Activated CD4-positive, alpha-beta T cell treated with anti-CD3 and anti-CD28 coated beads, Interleukin-2, amount 10 ng/mL, durations not matched to agents 24 days and 14 days (primary cell): ENCODE data around the gene RBKS. TPM values are rescaled to one million over a fixed set of nuclear protein-coding genes. Genes with fewer than 3 reads are reported as not detected.

ENCODE experiments used
- DNase-seq: peaks from one replicate; pipeline ENCODE4 v3.0.0; 2022
- H3K27ac Mint-ChIP-seq: one replicate; pipeline ENCODE4 v1.8.0; 2022; ENCODE audit warnings: mild to moderate bottlenecking, mixed read lengths
- H3K27me3 Mint-ChIP-seq: one replicate; pipeline ENCODE4 v1.8.0; 2022; ENCODE audit warnings: mixed read lengths
- H3K36me3 Mint-ChIP-seq: one replicate; pipeline ENCODE4 v1.8.0; 2022; ENCODE audit warnings: low read depth, mild to moderate bottlenecking, mixed read lengths
- H3K4me1 Mint-ChIP-seq: one replicate; pipeline ENCODE4 v1.8.0; 2021; ENCODE audit warnings: mixed read lengths
- H3K4me3 Mint-ChIP-seq: one replicate; pipeline ENCODE4 v1.8.0; 2022; ENCODE audit warnings: mild to moderate bottlenecking, moderate library complexity, mixed read lengths
- H3K9me3 Mint-ChIP-seq: one replicate; pipeline ENCODE4 v1.8.0; 2021; ENCODE audit warnings: mixed read lengths
- intact Hi-C: fragments of 100-400 bp; cut with micrococcal nuclease; formaldehyde crosslinking; loops from one replicate; pipeline ENCODE4 v1.15.1; 2023
- total RNA-seq: library from RNA; stranded (reverse); gene quantifications from 2 replicates; pipeline ENCODE4 v1.2.3, GENCODE V29; 2022

Gene RBKS
- total RNA-seq, 1 donor from 2014 or later: 1.4 TPM

- no peaks in the 10 kb centered on the region for H3K27me3 Mint-ChIP-seq
- H3K9me3 Mint-ChIP-seq: no peaks in the 10 kb centered on the region
- intact Hi-C loops: no loop called here
- no peak overlapping the region for H3K4me3 Mint-ChIP-seq
- H3K36me3 Mint-ChIP-seq: peaks cover 14% of the 10 kb centered on the region
- no peak overlapping the region for H3K27ac Mint-ChIP-seq
- no peak for DNase-seq
- peaks cover 8% of the 10 kb centered on the region for H3K4me1 Mint-ChIP-seq
Measured at GRCh38 chr2:27915191-27915590, 25.0 kb upstream of the RBKS start.

GRCh38 chr2:27914805-27915175 lies 24.6 kb upstream of the RBKS start:
- DNase-seq: no peak
- peaks cover 14% of the 10 kb centered on the region for H3K36me3 Mint-ChIP-seq
- intact Hi-C loops: no loop called here
- no peaks in the 10 kb centered on the region for H3K9me3 Mint-ChIP-seq
- H3K27ac Mint-ChIP-seq: no peak overlapping the region
- H3K27me3 Mint-ChIP-seq: no peaks in the 10 kb centered on the region
- H3K4me1 Mint-ChIP-seq: peaks cover 8% of the 10 kb centered on the region
- H3K4me3 Mint-ChIP-seq: no peak overlapping the region

DNA sequence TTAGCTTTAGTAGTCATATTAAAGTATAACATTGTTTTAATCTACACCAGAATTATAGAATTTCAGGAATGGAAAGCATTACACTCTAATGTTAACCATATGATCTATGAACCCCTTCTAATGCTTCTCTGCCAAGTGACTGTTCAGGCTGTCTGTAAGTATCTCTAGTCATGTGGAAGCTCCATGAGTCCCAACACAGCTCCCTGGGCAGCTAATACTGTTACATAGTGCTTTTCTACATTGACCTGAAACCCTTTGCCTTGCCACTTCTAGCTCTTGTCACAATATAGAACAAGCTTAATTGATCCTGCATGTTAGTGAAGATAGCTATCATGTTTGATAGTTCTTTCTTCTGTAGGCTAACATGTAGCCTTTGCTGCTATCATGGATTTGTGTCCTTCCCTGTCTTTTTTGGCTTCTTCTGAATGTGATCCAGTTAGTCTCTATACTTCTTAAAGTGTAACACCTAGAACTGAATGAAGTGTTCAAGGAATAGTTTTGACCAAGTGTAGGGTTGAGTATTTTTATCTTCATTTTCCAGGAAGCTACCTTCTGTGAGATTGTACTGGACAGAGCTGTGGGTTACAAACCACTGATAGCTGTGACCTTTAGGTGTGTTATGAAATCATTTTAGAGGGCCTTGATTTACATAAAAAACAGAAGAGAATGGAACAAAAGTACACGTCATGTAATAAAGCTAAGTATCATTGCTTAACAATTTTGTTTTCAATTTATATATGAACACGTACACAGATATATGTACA lies 24.0 kb upstream of the RBKS start:
- Mint-ChIP-seq H3K36me3 (peaks cover 19% of the 10 kb centered on the region), H3K27ac (peak overlapping the region; percentile 42), H3K4me3 (peak overlapping the region; percentile 3), H3K4me1 (peaks cover 8% of the 10 kb centered on the region), H3K9me3 (no peaks in the 10 kb centered on the region), H3K27me3 (no peaks in the 10 kb centered on the region)
- intact Hi-C loops: no loop called here
- no peak for DNase-seq

DNA sequence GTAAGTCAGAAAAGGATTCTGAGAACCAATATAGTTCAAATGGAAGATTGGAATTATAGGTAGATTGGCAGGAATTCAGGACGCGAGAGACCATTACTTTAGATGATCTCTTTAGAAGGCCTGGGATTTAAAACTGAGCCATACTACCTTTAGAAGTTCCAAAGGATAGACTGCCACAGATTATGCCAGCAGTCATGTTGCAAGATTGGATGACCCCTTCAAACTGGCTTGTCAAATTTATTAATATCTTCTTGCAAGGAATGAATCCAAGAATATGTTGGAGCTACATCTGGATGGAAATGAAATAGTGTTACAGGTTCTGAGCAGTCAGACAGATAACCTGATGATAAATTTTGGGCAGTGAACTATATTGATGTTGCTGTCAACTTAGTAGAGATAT lies 22.3 kb upstream of the RBKS start:
- no peak for DNase-seq
- H3K4me3 Mint-ChIP-seq: no peak overlapping the region
- H3K36me3 Mint-ChIP-seq: peaks cover 26% of the 10 kb centered on the region
- peaks cover 14% of the 10 kb centered on the region for H3K4me1 Mint-ChIP-seq
- no peaks in the 10 kb centered on the region for H3K27me3 Mint-ChIP-seq
- H3K9me3 Mint-ChIP-seq: peaks cover 3% of the 10 kb centered on the region
- H3K27ac Mint-ChIP-seq: no peak overlapping the region
- intact Hi-C loops: no loop called here

DNA sequence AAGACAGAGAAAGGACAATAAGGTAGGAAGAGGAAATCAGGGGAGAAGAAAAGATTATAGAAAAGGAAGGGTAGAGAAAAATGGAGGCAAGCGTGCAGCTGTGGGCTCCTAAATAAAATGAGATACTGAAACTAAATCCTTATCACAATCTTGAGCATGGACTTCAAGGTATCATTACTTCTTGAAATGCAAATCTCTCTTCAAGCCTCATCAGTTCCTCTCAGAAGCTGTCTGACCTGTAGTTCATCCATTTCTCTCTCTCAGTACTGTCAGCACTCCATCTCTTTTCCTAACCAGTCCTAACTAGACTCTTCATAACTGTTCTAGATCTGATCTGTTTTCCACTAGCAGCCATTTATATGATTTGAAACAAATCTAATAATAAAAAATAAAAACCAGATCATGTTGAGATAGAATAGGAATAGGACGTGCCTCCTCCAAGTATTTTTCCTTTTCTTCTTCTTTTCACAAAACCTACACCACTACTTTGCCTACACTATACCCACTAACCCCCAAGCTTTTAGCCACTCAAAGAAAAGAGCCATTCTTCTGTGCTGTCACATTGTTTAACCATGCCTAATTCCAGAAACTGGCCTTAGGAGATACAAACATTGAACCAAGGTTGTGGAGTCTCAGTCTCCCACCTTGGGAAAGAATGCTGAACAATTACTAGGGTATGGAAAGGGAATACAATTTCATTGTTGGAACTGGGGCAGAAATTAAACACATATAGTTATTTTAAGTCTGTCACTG lies 21.4 kb upstream of the RBKS start:
- intact Hi-C loops: no loop called here
- H3K36me3 Mint-ChIP-seq: peaks cover 31% of the 10 kb centered on the region
- H3K4me3 Mint-ChIP-seq: no peak overlapping the region
- DNase-seq: no peak
- H3K4me1 Mint-ChIP-seq: peaks cover 18% of the 10 kb centered on the region
- H3K27me3 Mint-ChIP-seq: no peaks in the 10 kb centered on the region
- peaks cover 4% of the 10 kb centered on the region for H3K9me3 Mint-ChIP-seq
- no peak overlapping the region for H3K27ac Mint-ChIP-seq

- no peak overlapping the region for H3K27ac Mint-ChIP-seq
- peaks cover 8% of the 10 kb centered on the region for H3K9me3 Mint-ChIP-seq
- H3K27me3 Mint-ChIP-seq: no peaks in the 10 kb centered on the region
- no peak for DNase-seq
- peaks cover 44% of the 10 kb centered on the region for H3K36me3 Mint-ChIP-seq
- no peak overlapping the region for H3K4me3 Mint-ChIP-seq
- intact Hi-C loops: loop anchor here (10.0 kb wide), 1 partner anchor 365 kb away; no protein-coding TSS in a partner anchor
- peaks cover 30% of the 10 kb centered on the region for H3K4me1 Mint-ChIP-seq
Measured at GRCh38 chr2:27909901-27910300, 19.7 kb upstream of the RBKS start.

- H3K36me3 Mint-ChIP-seq: peaks cover 55% of the 10 kb centered on the region
- no peaks in the 10 kb centered on the region for H3K27me3 Mint-ChIP-seq
- H3K27ac Mint-ChIP-seq: no peak overlapping the region
- no peak for DNase-seq
- H3K4me1 Mint-ChIP-seq: peaks cover 35% of the 10 kb centered on the region
- H3K9me3 Mint-ChIP-seq: peaks cover 20% of the 10 kb centered on the region
- H3K4me3 Mint-ChIP-seq: no peak overlapping the region
- intact Hi-C loops: loop anchor here (10.0 kb wide), 1 partner anchor 367 kb away; no protein-coding TSS in a partner anchor
Measured at GRCh38 chr2:27907547-27907946, 17.4 kb upstream of the RBKS start.

- Mint-ChIP-seq H3K27me3 (no peaks in the 10 kb centered on the region), H3K4me3 (no peak overlapping the region), H3K9me3 (peaks cover 20% of the 10 kb centered on the region), H3K36me3 (peaks cover 56% of the 10 kb centered on the region), H3K4me1 (peaks cover 44% of the 10 kb centered on the region), H3K27ac (no peak overlapping the region)
- intact Hi-C loops: loop anchor here (10.0 kb wide), 1 partner anchor 369 kb away; no protein-coding TSS in a partner anchor
- no peak for DNase-seq
Measured at GRCh38 chr2:27906074-27906473, 15.9 kb upstream of the RBKS start.

DNA sequence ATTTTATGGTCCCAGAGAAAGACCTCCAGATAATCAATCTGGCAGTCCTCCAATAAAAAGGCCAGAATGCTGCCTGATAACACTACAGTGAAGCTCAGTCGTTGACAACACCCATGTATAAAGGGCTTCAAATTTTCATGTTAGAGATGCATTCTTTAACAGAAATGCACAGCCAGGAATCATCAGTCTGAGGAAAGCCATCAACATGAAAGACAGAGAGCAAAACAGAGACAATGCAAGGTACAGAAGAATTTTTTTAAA lies 14.1 kb upstream of the RBKS start:
- Mint-ChIP-seq H3K9me3 (peaks cover 20% of the 10 kb centered on the region), H3K4me1 (peaks cover 51% of the 10 kb centered on the region), H3K36me3 (peaks cover 61% of the 10 kb centered on the region), H3K27ac (no peak overlapping the region), H3K4me3 (no peak overlapping the region), H3K27me3 (no peaks in the 10 kb centered on the region)
- no peak for DNase-seq
- intact Hi-C loops: loop anchor here (10.0 kb wide), 1 partner anchor 370 kb away; no protein-coding TSS in a partner anchor

GRCh38 chr2:27903649-27904404 lies 13.6 kb upstream of the RBKS start:
- DNase-seq: no peak
- Mint-ChIP-seq H3K27me3 (no peaks in the 10 kb centered on the region), H3K9me3 (peaks cover 20% of the 10 kb centered on the region), H3K36me3 (peaks cover 63% of the 10 kb centered on the region), H3K4me3 (no peak overlapping the region), H3K4me1 (peaks cover 51% of the 10 kb centered on the region), H3K27ac (no peak overlapping the region)
- intact Hi-C loops: loop anchor here (2.0 to 10.0 kb wide), 3 partner anchors 47 to 371 kb away; no protein-coding TSS in a partner anchor

GRCh38 chr2:27903018-27903417 lies 12.8 kb upstream of the RBKS start:
- peaks cover 50% of the 10 kb centered on the region for H3K4me1 Mint-ChIP-seq

GRCh38 chr2:27902098-27902497 lies 11.9 kb upstream of the RBKS start:
- intact Hi-C loops: loop anchor here (2.0 to 10.0 kb wide), 3 partner anchors 45 to 373 kb away; no protein-coding TSS in a partner anchor
- Mint-ChIP-seq H3K4me1 (peaks cover 53% of the 10 kb centered on the region), H3K4me3 (peak overlapping the region; percentile 36), H3K9me3 (peaks cover 20% of the 10 kb centered on the region), H3K27ac (peak overlapping the region; percentile 68), H3K36me3 (peaks cover 68% of the 10 kb centered on the region), H3K27me3 (no peaks in the 10 kb centered on the region)
- no peak for DNase-seq

More at GRCh38 chr2:27903018-27903417, 12.8 kb upstream of the RBKS start:
- Mint-ChIP-seq H3K36me3 (peaks cover 64% of the 10 kb centered on the region), H3K9me3 (peaks cover 20% of the 10 kb centered on the region), H3K27me3 (no peaks in the 10 kb centered on the region), H3K4me3 (no peak overlapping the region), H3K27ac (no peak overlapping the region)
- intact Hi-C loops: loop anchor here (2.0 to 10.0 kb wide), 3 partner anchors 46 to 372 kb away; no protein-coding TSS in a partner anchor
- no peak for DNase-seq

DNA sequence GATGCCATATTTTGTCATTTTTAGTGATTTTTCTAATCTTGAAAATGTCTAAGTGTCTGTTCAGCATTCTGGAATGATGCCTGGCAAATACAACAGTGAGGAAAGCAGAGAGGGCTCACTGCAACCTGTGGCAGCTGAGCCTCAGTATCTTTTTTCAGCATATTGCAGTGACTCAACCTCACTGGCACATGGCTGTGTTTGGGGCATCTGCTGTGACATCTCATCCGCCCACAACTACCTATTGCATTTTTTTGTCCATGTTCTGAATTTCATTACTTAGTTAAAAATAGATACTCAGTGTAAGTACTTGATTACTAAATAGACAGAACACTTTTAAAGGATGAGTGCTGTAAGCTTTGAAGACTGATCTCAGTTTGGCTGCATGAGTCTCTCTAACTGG lies 11.0 kb upstream of the RBKS start:
- Mint-ChIP-seq H3K9me3 (peaks cover 23% of the 10 kb centered on the region), H3K27ac (peak overlapping the region; percentile 19), H3K4me3 (no peak overlapping the region), H3K36me3 (peaks cover 71% of the 10 kb centered on the region), H3K27me3 (no peaks in the 10 kb centered on the region), H3K4me1 (peaks cover 52% of the 10 kb centered on the region)
- intact Hi-C loops: loop anchor here (1.0 to 10.0 kb wide), 2 partner anchors 8 to 374 kb away; no protein-coding TSS in a partner anchor
- DNase-seq: no peak
